Testis (tissue), 3 donors: ENCODE measurements around the gene TMEM168. TPM values are rescaled to one million over a fixed set of nuclear protein-coding genes. Genes with fewer than 3 reads are reported as not detected.

Experiments
- DNase-seq: peaks from one replicate; pipeline ENCODE4 v3.0.0-alpha.2; 2019
- H3K27ac ChIP-seq, 2 donors: fragments of 200-600 bp; sonication (generic); one replicate each; pipeline ENCODE4 v1.5.1; 2019
- H3K27me3 ChIP-seq: fragments of 200-600 bp; sonication (generic); one replicate; pipeline ENCODE4 v1.5.1; 2019
- H3K36me3 ChIP-seq: fragments of 200-600 bp; sonication (generic); one replicate; pipeline ENCODE4 v1.5.1; 2017; ENCODE audit warnings: low read depth; ENCODE audit errors: missing control alignments
- H3K4me1 ChIP-seq: fragments of 200-600 bp; sonication (generic); one replicate; pipeline ENCODE4 v1.5.1; 2019
- H3K4me3 ChIP-seq, 2 donors: fragments of 200-600 bp; sonication (generic); one replicate each; pipeline ENCODE4 v1.5.1; 2017 to 2019
- H3K9me3 ChIP-seq: fragments of 200-600 bp; sonication (generic); one replicate; pipeline ENCODE4 v1.5.1; 2017
- CTCF ChIP-seq, 3 experiments: fragments of 450-650 bp in 2 of 3; fragments of 200-600 bp in 1 of 3; sonication (generic) in 1 of 3; IDR thresholded peaks; one replicate each; pipeline ENCODE4 v1.5.1; 2016 to 2019; ENCODE audit warnings: antibody characterized with exemption in 3 of 3, mild to moderate bottlenecking in 2 of 3, moderate library complexity in 1 of 3
- POLR2A ChIP-seq: fragments of 450-650 bp; IDR thresholded peaks from one replicate; pipeline ENCODE4 v1.6.1; 2017; ENCODE audit warnings: antibody characterized with exemption, mild to moderate bottlenecking, moderate library complexity
- WGBS, 2 donors: methylation state at CpG; one replicate each; pipeline ENCODE4 v1.1.5; 2018; 5-methylcytosine and 5-hydroxymethylcytosine counted together
- intact Hi-C: fragments of 100-400 bp; cut with DNase I; formaldehyde crosslinking; loops from one replicate; pipeline ENCODE4 v1.15.1; 2023; ENCODE audit warnings: low total_unique reads
- polyA plus RNA-seq: library from polyadenylated mRNA; stranded (reverse); fragments of 350-450 nt; fragmentation: Illumina TruSeq; extraction: RNeasy Lipid Tissue Mini Kit (QIAGEN cat#74804); gene quantifications from one replicate; pipeline ENCODE4 v1.2.3, GENCODE V29; 2014; ENCODE audit warnings: low read depth, low replicate concordance; ENCODE audit not compliant: insufficient read depth
- total RNA-seq, 2 donors: library from RNA; depleted of rRNA; stranded (reverse); fragments of >200 nt; gene quantifications; one replicate each; pipeline ENCODE4 v1.2.3, GENCODE V29; 2016

Gene TMEM168
- total and polyA plus RNA-seq, 3 donors from 2014 or later = 21.4 to 31.7 (median 26.1) TPM

GRCh38 chr7:112748381-112748780, 41.8 kb downstream of the TMEM168 start:
- TF ChIP-seq POLR2A (no peak), CTCF (IDR thresholded peaks at IDR 0.05) (no peak)
- no peaks in the 10 kb centered on the region for H3K36me3 ChIP-seq
- no peak overlapping the region for H3K27ac ChIP-seq
- no peaks in the 10 kb centered on the region for H3K27me3 ChIP-seq
- no peaks in the 10 kb centered on the region for H3K9me3 ChIP-seq
- no peaks in the 10 kb centered on the region for H3K4me1 ChIP-seq
- DNase-seq = no peak
- intact Hi-C loops = no loop called here
- no peak overlapping the region for H3K4me3 ChIP-seq

GRCh38 chr7:112745635-112746034, 44.6 kb downstream of the TMEM168 start:
- no peak for DNase-seq
- no peaks in the 10 kb centered on the region for H3K4me1 ChIP-seq
- intact Hi-C loops = no loop called here
- TF ChIP-seq CTCF (IDR thresholded peaks at IDR 0.05) = no peak
- no peak for TF ChIP-seq POLR2A
- 63 to 87% methylated on average over 1 of the region's 1 CpG for WGBS, 2 donors
- H3K4me3 ChIP-seq = no peak overlapping the region
- H3K27me3 ChIP-seq = no peaks in the 10 kb centered on the region
- H3K27ac ChIP-seq = no peak overlapping the region
- no peaks in the 10 kb centered on the region for H3K36me3 ChIP-seq
- no peaks in the 10 kb centered on the region for H3K9me3 ChIP-seq

GRCh38 chr7:112744818-112745217, 45.4 kb downstream of the TMEM168 start:
- DNase-seq = no peak
- no peak overlapping the region for H3K27ac ChIP-seq
- H3K9me3 ChIP-seq = no peaks in the 10 kb centered on the region
- TF ChIP-seq CTCF (IDR thresholded peaks at IDR 0.05) = no peak
- TF ChIP-seq POLR2A = no peak
- H3K4me3 ChIP-seq = no peak overlapping the region
- no peaks in the 10 kb centered on the region for H3K27me3 ChIP-seq
- intact Hi-C loops = no loop called here
- H3K4me1 ChIP-seq = no peaks in the 10 kb centered on the region
- WGBS, 2 donors = 63 to 82% methylated on average over 2 of the region's 2 CpGs
- H3K36me3 ChIP-seq = no peaks in the 10 kb centered on the region

- intact Hi-C loops = no loop called here
- TF ChIP-seq POLR2A = no peak
- no peak for TF ChIP-seq CTCF (IDR thresholded peaks at IDR 0.05)
- Histone ChIP-seq H3K4me1 (no peaks in the 10 kb centered on the region), H3K27me3 (no peaks in the 10 kb centered on the region), H3K9me3 (no peaks in the 10 kb centered on the region), H3K36me3 (no peaks in the 10 kb centered on the region), H3K27ac (no peak overlapping the region), H3K4me3 (no peak overlapping the region)
- DNase-seq = no peak
- 93 to 98% methylated on average over 1 of the region's 1 CpG for WGBS, 2 donors
Observed at GRCh38 chr7:112743811-112744210, 46.4 kb downstream of the TMEM168 start.

GRCh38 chr7:112740667-112741066, 49.5 kb downstream of the TMEM168 start:
- Histone ChIP-seq H3K27me3 (no peaks in the 10 kb centered on the region), H3K9me3 (no peaks in the 10 kb centered on the region), H3K36me3 (no peaks in the 10 kb centered on the region), H3K4me1 (no peaks in the 10 kb centered on the region), H3K4me3 (no peak overlapping the region), H3K27ac (no peak overlapping the region)
- WGBS, 2 donors = 96 to 98% methylated on average over 2 of the region's 2 CpGs
- intact Hi-C loops = no loop called here
- DNase-seq = no peak
- TF ChIP-seq CTCF (IDR thresholded peaks at IDR 0.05) = no peak
- TF ChIP-seq POLR2A = no peak
